Motor neuron (in vitro differentiated cells): ENCODE data around the gene FMNL2. TPM values are rescaled to one million over a fixed set of nuclear protein-coding genes. Genes with fewer than 3 reads are reported as not detected.

ENCODE experiments used
- ATAC-seq, 8 experiments: fragments of 200-7000 bp; cut with Tn5 transposase; replicated peaks in 6 of 8; 2 replicates each; pipeline ENCODE4 v1.8.0; 2021; ENCODE audit warnings: mild to moderate bottlenecking in 8 of 8, moderate library complexity in 8 of 8
- H3K27ac ChIP-seq, 2 donors: fragments of 250-450 bp; sonication (Bioruptor Pico); 2 replicates each; pipeline ENCODE4 v1.9.0; 2021; ENCODE audit warnings: antibody characterized with exemption in 2 of 2, mild to moderate bottlenecking in 2 of 2, moderate library complexity in 1 of 2
- H3K4me1 ChIP-seq, 2 donors: fragments of 250-450 bp; sonication (Bioruptor Pico); replicated peaks in 1 of 2; 2 replicates each; pipeline ENCODE4 v1.6.1; 2021; ENCODE audit warnings: antibody characterized with exemption in 2 of 2, mild to moderate bottlenecking in 2 of 2, moderate library complexity in 1 of 2
- H3K4me3 ChIP-seq, 5 donors: fragments of 250-450 bp; sonication (Bioruptor Pico); 2 replicates each; pipeline ENCODE4 v1.9.0; 2021; ENCODE audit warnings: antibody characterized with exemption in 5 of 5, mild to moderate bottlenecking in 5 of 5, moderate library complexity in 4 of 5
- WGBS, 10 experiments: fragments of 450-650 bp; shearing (Covaris generic); methylation state at CpG; one replicate each; pipeline ENCODE4 v1.0.0; 2022; 5-methylcytosine and 5-hydroxymethylcytosine counted together
- in situ Hi-C, 9 experiments: fragments of 400-800 bp; cut with MboI; loops; one replicate each; pipeline ENCODE4 v1.15.0; 2021; ENCODE audit warnings: low sequenced_read_pairs in 9 of 9, low pct_unique_long_range_greater_than_20kb in 2 of 9; ENCODE audit not compliant: unreplicated experiment in 9 of 9
- total RNA-seq, 8 experiments: library from RNA; unstranded; fragments of 300-600 nt; gene quantifications; 2 replicates each; pipeline versions ENCODE4 v1.2.3 to v1.2.4, GENCODE V29; 2022

The FMNL2 gene
- total RNA-seq, 8 experiments from 2014 or later, result 28.9 to 179 (median 64.2) TPM

GRCh38 chr2:152562198-152562884 lies 227.4 kb downstream of the FMNL2 start:
- Histone ChIP-seq H3K27ac (no peak overlapping the region), H3K4me3 (no peak overlapping the region), H3K4me1 (no peaks in the 10 kb centered on the region)
- WGBS, 10 experiments, result 72 to 100% (median 93%) methylated on average over 1 to 2 of the region's 2 CpGs
- no peak for ATAC-seq
- in situ Hi-C loops, result no loop called here

GRCh38 chr2:152563764-152564163 lies 228.8 kb downstream of the FMNL2 start:
- Histone ChIP-seq H3K27ac (no peak overlapping the region), H3K4me1 (no peaks in the 10 kb centered on the region), H3K4me3 (no peak overlapping the region)
- in situ Hi-C loops, result no loop called here
- 84 to 100% (median 97%) methylated on average over 2 to 5 of the region's 5 CpGs for WGBS, 10 experiments
- ATAC-seq, result no peak

DNA sequence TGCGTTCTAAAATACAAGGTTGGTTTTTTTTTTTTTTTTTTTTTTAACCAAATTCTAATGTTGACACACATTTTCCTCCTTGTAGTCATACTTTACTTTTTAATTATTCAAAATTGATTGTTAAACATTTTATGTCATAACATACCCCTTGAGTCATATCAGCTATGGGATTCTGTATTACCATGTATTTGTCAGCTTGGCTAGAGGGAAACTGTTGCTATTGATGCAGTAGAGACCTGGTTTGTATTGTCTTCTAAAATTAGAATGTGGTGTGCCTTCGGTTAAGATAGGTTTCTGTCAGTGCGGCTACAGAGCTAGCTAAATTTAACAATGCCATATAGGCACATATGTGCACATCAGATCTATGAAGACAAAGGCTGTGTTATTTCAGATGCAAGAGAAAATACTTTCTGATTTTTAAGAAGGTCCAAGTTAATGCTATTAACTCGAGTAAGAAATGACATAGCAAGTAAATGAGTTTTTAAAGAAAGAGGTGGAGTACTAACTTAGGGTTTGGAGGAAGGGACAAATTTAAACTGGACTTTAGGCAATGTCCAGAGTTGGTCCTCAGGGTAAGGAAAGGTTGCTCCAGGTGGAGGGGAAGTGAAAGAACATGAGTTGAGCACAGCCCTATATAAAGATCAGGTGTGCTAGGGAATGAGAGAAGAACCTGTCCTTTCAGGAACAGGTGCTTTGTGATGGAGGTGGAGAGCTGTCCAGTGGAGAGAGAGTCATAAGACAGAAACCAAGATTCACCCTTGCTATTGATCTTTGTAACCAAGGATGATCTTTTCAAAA lies 230.0 kb downstream of the FMNL2 start:
- in situ Hi-C loops, result no loop called here
- no peak for ATAC-seq
- no peak overlapping the region for H3K27ac ChIP-seq
- H3K4me3 ChIP-seq, result no peak overlapping the region
- no peaks in the 10 kb centered on the region for H3K4me1 ChIP-seq
- WGBS, 10 experiments, result 82 to 100% (median 94%) methylated on average over 1 to 4 of the region's 4 CpGs

GRCh38 chr2:152565884-152566727 lies 231.1 kb downstream of the FMNL2 start:
- H3K4me1 ChIP-seq, result no peaks in the 10 kb centered on the region
- H3K4me3 ChIP-seq, result no peak overlapping the region
- no peak overlapping the region for H3K27ac ChIP-seq
- ATAC-seq, result peak in 1 of 8 experiments; percentile 63
- in situ Hi-C loops, result no loop called here
- 73 to 100% (median 92%) methylated on average over 1 to 9 of the region's 9 CpGs for WGBS, 10 experiments

DNA sequence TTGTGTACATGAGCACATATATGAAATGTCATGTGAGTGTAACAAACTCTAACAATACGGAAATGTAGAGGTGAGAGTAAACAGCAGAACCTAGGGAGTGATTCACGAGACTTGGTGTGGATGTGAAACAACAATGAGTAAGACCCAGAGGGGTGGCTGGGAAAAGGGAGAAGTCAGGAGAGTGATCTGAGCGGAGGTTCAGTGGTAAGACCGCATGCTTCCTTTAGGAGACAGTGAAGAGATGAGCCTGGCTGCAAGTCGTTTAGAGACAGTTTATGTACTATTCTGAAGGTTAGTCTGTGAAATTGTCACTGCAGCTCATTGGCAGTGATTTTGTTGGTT lies 231.7 kb downstream of the FMNL2 start:
- WGBS, 10 experiments, result 75 to 98% (median 92%) methylated on average over 3 to 5 of the region's 5 CpGs; no CpG with 5 or more reads in 1 of the 10 experiments
- no peaks in the 10 kb centered on the region for H3K4me1 ChIP-seq
- no peak for ATAC-seq
- H3K4me3 ChIP-seq, result no peak overlapping the region
- in situ Hi-C loops, result no loop called here
- H3K27ac ChIP-seq, result no peak overlapping the region

- Histone ChIP-seq H3K4me3 (no peak overlapping the region), H3K27ac (no peak overlapping the region), H3K4me1 (no peaks in the 10 kb centered on the region)
- in situ Hi-C loops, result no loop called here
- WGBS, 10 experiments, result 80 to 100% (median 94%) methylated on average over 1 to 3 of the region's 3 CpGs
- no peak for ATAC-seq
Observed at GRCh38 chr2:152568531-152568930, 233.6 kb downstream of the FMNL2 start.

- Histone ChIP-seq H3K4me1 (no peaks in the 10 kb centered on the region), H3K4me3 (no peak overlapping the region), H3K27ac (no peak overlapping the region)
- WGBS, 10 experiments, result 93 to 100% (median 100%) methylated on average over 1 to 7 of the region's 7 CpGs
- ATAC-seq, result no peak
- in situ Hi-C loops, result no loop called here
Observed at GRCh38 chr2:152569186-152569585, 234.2 kb downstream of the FMNL2 start.

- 25 to 100% (median 85%) methylated on average over 1 to 3 of the region's 3 CpGs; no CpG with 5 or more reads in 2 of the 10 experiments for WGBS, 10 experiments
- no peak overlapping the region for H3K27ac ChIP-seq
- no peaks in the 10 kb centered on the region for H3K4me1 ChIP-seq
- ATAC-seq, result no peak
- H3K4me3 ChIP-seq, result no peak overlapping the region
- in situ Hi-C loops, result no loop called here
Observed at GRCh38 chr2:152571048-152571766, 236.2 kb downstream of the FMNL2 start.

DNA sequence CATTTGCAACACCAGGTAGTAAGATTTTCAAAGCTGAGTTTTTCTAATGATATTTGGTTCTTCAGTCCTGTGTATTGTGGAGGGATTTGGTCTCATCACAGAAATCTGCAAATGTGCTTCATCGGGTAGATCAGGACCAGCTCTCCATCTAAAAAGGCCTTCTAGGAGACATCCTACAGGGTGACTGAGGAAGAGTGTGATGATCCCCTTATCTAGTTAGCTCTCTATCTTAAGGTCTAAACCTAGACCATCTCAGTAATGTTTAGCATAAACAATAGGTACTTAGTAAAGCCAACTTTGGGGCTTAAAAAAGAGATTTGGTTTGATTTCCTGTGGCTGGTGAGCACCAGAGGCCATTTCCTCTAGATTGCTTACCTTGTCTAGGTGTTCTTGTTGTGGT lies 237.1 kb downstream of the FMNL2 start:
- H3K4me3 ChIP-seq, result no peak overlapping the region
- H3K4me1 ChIP-seq, result no peaks in the 10 kb centered on the region
- no peak overlapping the region for H3K27ac ChIP-seq
- in situ Hi-C loops, result no loop called here
- ATAC-seq, result no peak
- WGBS, 10 experiments, result 86 to 100% (median 100%) methylated on average over 1 of the region's 1 CpG; no CpG with 5 or more reads in 5 of the 10 experiments

- WGBS, 10 experiments, result 0 to 90% (median 69%) methylated on average over 1 to 4 of the region's 4 CpGs
Observed at GRCh38 chr2:152573168-152573567, 238.2 kb downstream of the FMNL2 start.

DNA sequence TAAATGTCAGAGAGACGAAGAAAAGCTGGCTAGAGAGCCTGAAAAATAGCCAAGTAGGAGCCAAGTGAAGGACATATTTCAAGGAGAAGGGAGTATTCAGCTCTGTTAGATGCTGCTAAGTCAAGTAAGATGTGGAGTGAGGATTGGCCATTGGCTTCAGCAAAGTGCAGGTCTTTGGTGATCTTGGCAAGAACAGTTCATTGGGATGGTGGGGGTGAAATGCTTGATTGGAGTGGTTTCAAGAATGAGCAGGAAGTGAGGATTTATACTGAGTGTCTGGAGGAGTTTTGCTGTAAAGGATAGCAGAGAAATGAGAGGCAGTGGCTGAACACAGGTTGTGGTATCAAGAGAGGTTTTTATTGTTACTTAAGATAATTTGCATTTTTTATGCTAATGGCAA lies 242.6 kb downstream of the FMNL2 start:
- Histone ChIP-seq H3K4me3 (no peak overlapping the region), H3K27ac (no peak overlapping the region), H3K4me1 (peaks cover 5 to 11% of the 10 kb centered on the region in 2 donors)
- 80 to 100% (median 87%) methylated on average over 1 of the region's 1 CpG; no CpG with 5 or more reads in 4 of the 10 experiments for WGBS, 10 experiments
- in situ Hi-C loops, result no loop called here
- ATAC-seq, result no peak

More at GRCh38 chr2:152573168-152573567, 238.2 kb downstream of the FMNL2 start:
- peak; percentile 34 to 100 (median 98) for ATAC-seq
- H3K4me3 ChIP-seq, result no peak overlapping the region
- H3K27ac ChIP-seq, result no peak overlapping the region
- H3K4me1 ChIP-seq, result no peaks in the 10 kb centered on the region
- in situ Hi-C loops, result no loop called here

GRCh38 chr2:152578573-152578972 lies 243.6 kb downstream of the FMNL2 start:
- H3K4me3 ChIP-seq, result no peak overlapping the region
- no peak overlapping the region for H3K27ac ChIP-seq
- 91 to 100% (median 97%) methylated on average over 1 to 4 of the region's 4 CpGs for whole genome bisulfite sequencing, 10 experiments
- in situ Hi-C loops, result no loop called here
- H3K4me1 ChIP-seq, result peaks cover 5 to 11% of the 10 kb centered on the region in 2 donors
- ATAC-seq, result no peak
